Left ventricle myocardium superior (tissue), 1 donor: Measurements from ENCODE around the gene PROM1. TPM values are rescaled to one million over a fixed set of nuclear protein-coding genes. Genes with fewer than 3 reads are reported as not detected.

Experiments used
- ATAC-seq: fragments of 200-7000 bp; cut with Tn5 transposase; one replicate; pipeline ENCODE4 v1.9.1; 2020; ENCODE audit warnings: mild to moderate bottlenecking, moderate library complexity
- DNase-seq: peaks from one replicate; pipeline ENCODE4 v3.0.0-alpha.2; 2020
- intact Hi-C: fragments of 100-400 bp; cut with micrococcal nuclease; formaldehyde crosslinking; loops from one replicate; pipeline ENCODE4 v1.11.0; 2022
- total RNA-seq: library from RNA; stranded (reverse); fragmentation: NEBNext Ultra II Directional; extraction: Animal tissue kit (Norgen Biotek cat#: 25700); gene quantifications from one replicate; pipeline ENCODE4 v1.2.1, GENCODE V29; 2021
- donor health status: DM: no; HTN: yes; CAD: no; lungs with severe emphysema.

Gene PROM1
- total RNA-seq, 1 donor from 2014 or later, result 3.2 TPM

GRCh38 chr4:16009153-16009552 is 74.7 kb downstream of the PROM1 start:
- DNase-seq (no peak), ATAC-seq (no peak)
- intact Hi-C loops, result no loop called here

GRCh38 chr4:16007471-16008095 is 76.2 kb downstream of the PROM1 start:
- no peak for DNase-seq
- intact Hi-C loops, result no loop called here
- no peak for ATAC-seq

- ATAC-seq, result no peak
- DNase-seq, result no peak
- intact Hi-C loops, result no loop called here
These were observed 76.9 kb downstream of the PROM1 start for GRCh38 chr4:16006771-16007446.

GRCh38 chr4:16005676-16006075 is 78.1 kb downstream of the PROM1 start:
- ATAC-seq, result no peak
- DNase-seq, result no peak
- intact Hi-C loops, result no loop called here

- DNase-seq (peak; percentile 37), ATAC-seq (peak; percentile 97)
- intact Hi-C loops, result loop anchor here (2.0 to 5.0 kb wide), 2 partner anchors 119 to 194 kb away; no protein-coding TSS in a partner anchor
These were observed 82.4 kb downstream of the PROM1 start for GRCh38 chr4:16001484-16001858.

GRCh38 chr4:16000708-16001483 is 82.9 kb downstream of the PROM1 start:
- intact Hi-C loops, result loop anchor here (2.0 to 5.0 kb wide), 2 partner anchors 118 to 194 kb away; no protein-coding TSS in a partner anchor
- DNase-seq (no peak), ATAC-seq (peak; percentile 12)

- peak; percentile 73 for ATAC-seq
- no peak for DNase-seq
- intact Hi-C loops, result no loop called here
These were observed 87.0 kb downstream of the PROM1 start for GRCh38 chr4:15996773-15997172.

- ATAC-seq, result no peak
- intact Hi-C loops, result no loop called here
- no peak for DNase-seq
These were observed 88.0 kb downstream of the PROM1 start for GRCh38 chr4:15995826-15996225.

- DNase-seq, result no peak
- intact Hi-C loops, result no loop called here
- no peak for ATAC-seq
These were observed 91.7 kb downstream of the PROM1 start for GRCh38 chr4:15992167-15992485.

- ATAC-seq (no peak), DNase-seq (no peak)
- intact Hi-C loops, result no loop called here
These were observed 93.1 kb downstream of the PROM1 start for GRCh38 chr4:15990570-15991285.

- DNase-seq (no peak), ATAC-seq (no peak)
- intact Hi-C loops, result no loop called here
These were observed 94.4 kb downstream of the PROM1 start for GRCh38 chr4:15989424-15989823.

- intact Hi-C loops, result no loop called here
These were observed 95.6 kb downstream of the PROM1 start for GRCh38 chr4:15988222-15988621.

GRCh38 chr4:15986907-15987306 is 96.9 kb downstream of the PROM1 start:
- DNase-seq (no peak), ATAC-seq (no peak)
- intact Hi-C loops, result no loop called here

More at GRCh38 chr4:15988222-15988621, 95.6 kb downstream of the PROM1 start:
- DNase-seq (no peak), ATAC-seq (no peak)

GRCh38 chr4:15983610-15984009 is 100.2 kb downstream of the PROM1 start:
- no peak for ATAC-seq
- DNase-seq, result no peak
- intact Hi-C loops, result no loop called here

- ATAC-seq (no peak), DNase-seq (no peak)
- intact Hi-C loops, result no loop called here
These were observed 100.8 kb downstream of the PROM1 start for GRCh38 chr4:15982842-15983524.

- ATAC-seq (peak; percentile 92), DNase-seq (no peak)
- intact Hi-C loops, result no loop called here
These were observed 107.1 kb downstream of the PROM1 start for GRCh38 chr4:15976456-15977447.

GRCh38 chr4:15971068-15971801 is 112.6 kb downstream of the PROM1 start:
- DNase-seq (no peak), ATAC-seq (no peak)
- intact Hi-C loops, result no loop called here
